GM12878 (cell line): Measurements from ENCODE around the gene ATP6V1A. TPM values are rescaled to one million over a fixed set of nuclear protein-coding genes. Genes with fewer than 3 reads are reported as not detected.

Source experiments
- ATAC-seq: fragments of 200-7000 bp; cut with Tn5 transposase; 3 replicates; pipeline ENCODE4 v1.9.1; 2020; ENCODE audit warnings: mild to moderate bottlenecking, moderate library complexity
- BruUV-seq: library from RNA; stranded (reverse); fragments of 400-500 nt; replicated peaks from 2 replicates; lab custom pipeline; 2021; lab: Mats Ljungman, UMichigan
- CTCF ChIA-PET: fragments of 300-600 bp; sonication (Branson Sonifier 250); formaldehyde crosslinking; extraction: SDS; loops from one replicate; lab custom pipeline; 2021; ENCODE audit warnings: inconsistent platforms; lab: Yijun Ruan, JAX
- POLR2A ChIA-PET: fragments of 350-600 bp; formaldehyde crosslinking; extraction: SDS; loops from one replicate; lab custom pipeline; 2021; ENCODE audit warnings: inconsistent platforms; lab: Charles Lee
- RAD21 ChIA-PET: fragments of 300-600 bp; sonication (Branson Sonifier 250); formaldehyde crosslinking; loops from one replicate; lab custom pipeline; 2023; ENCODE audit warnings: antibody characterized with exemption; ENCODE audit not compliant: unreplicated experiment; lab: Charles Lee
- SMC1A ChIA-PET: fragments of 300-600 bp; sonication (Branson Sonifier 250); formaldehyde crosslinking; loops from one replicate; lab custom pipeline; 2023; ENCODE audit not compliant: unreplicated experiment, uncharacterized antibody; lab: Charles Lee
- DNase-seq: peaks from one replicate; pipeline ENCODE4 v3.0.0-alpha.2; 2011; ENCODE audit warnings: low read depth, low spot score
- FAIRE-seq: peaks from 3 replicates; lab custom pipeline; 2011; peaks lifted over from hg19 to GRCh38; lab: Jason Lieb, UNC
- H2AFZ ChIP-seq: 2 replicates; pipeline ENCODE4 v1.6.0; 2011; ENCODE audit warnings: low read depth, low read length, control low read depth; ENCODE audit not compliant: control insufficient read depth
- H3K27ac ChIP-seq: 2 replicates; pipeline ENCODE4 v1.5.1; 2011; ENCODE audit warnings: control low read depth; ENCODE audit not compliant: control insufficient read depth, insufficient read depth
- H3K27me3 ChIP-seq, 2 experiments: replicated peaks in 1 of 2; 2 replicates each; pipeline versions ENCODE4 v1.6.0 to v1.6.1; 2011; ENCODE audit warnings: low read length in 1 of 2; ENCODE audit not compliant: control insufficient read depth in 2 of 2, insufficient read depth in 2 of 2
- H3K36me3 ChIP-seq, 2 experiments: 2 replicates each; pipeline ENCODE4 v1.5.1; 2011; ENCODE audit warnings: low read length in 1 of 2; ENCODE audit not compliant: control insufficient read depth in 2 of 2, insufficient read depth in 2 of 2
- H3K4me1 ChIP-seq: 2 replicates; pipeline ENCODE4 v1.6.1; 2011; ENCODE audit warnings: mild to moderate bottlenecking, low read length, moderate library complexity, mixed read lengths; ENCODE audit not compliant: control insufficient read depth, insufficient read depth
- H3K4me2 ChIP-seq: 2 replicates; pipeline ENCODE4 v1.6.0; 2011; ENCODE audit warnings: control low read depth; ENCODE audit not compliant: control insufficient read depth, insufficient read depth
- H3K4me3 ChIP-seq: fragments of 200-600 bp; sonication (generic); 2 replicates; pipeline ENCODE4 v1.5.1; 2016
- H3K79me2 ChIP-seq: 2 replicates; pipeline ENCODE4 v1.6.0; 2011; ENCODE audit warnings: low read length; ENCODE audit not compliant: control insufficient read depth, insufficient read depth
- H3K9ac ChIP-seq: 2 replicates; pipeline ENCODE4 v1.8.0; 2011; ENCODE audit warnings: low read length, control low read depth, mixed read lengths; ENCODE audit not compliant: control insufficient read depth, insufficient read depth
- H3K9me3 ChIP-seq: replicated peaks from 3 replicates; pipeline ENCODE4 v1.5.1; 2011; ENCODE audit warnings: mild to moderate bottlenecking, low read length; ENCODE audit not compliant: control insufficient read depth, insufficient read depth
- H4K20me1 ChIP-seq: 2 replicates; pipeline ENCODE4 v1.6.0; 2011; ENCODE audit not compliant: control insufficient read depth, insufficient read depth
- ESRRA ChIP-seq: IDR thresholded peaks from 2 replicates; pipeline ENCODE4 v1.6.1; 2012; ENCODE audit warnings: mild to moderate bottlenecking, low read length, improper control_type of control experiment
- TCF12 ChIP-seq: IDR thresholded peaks from 2 replicates; pipeline ENCODE4 v1.6.1; 2011; ENCODE audit warnings: low read depth, mild to moderate bottlenecking, low read length
- TCF3 ChIP-seq: IDR thresholded peaks from 2 replicates; pipeline ENCODE4 v1.6.1; 2012; ENCODE audit warnings: low read depth, mild to moderate bottlenecking, low read length, borderline replicate concordance; ENCODE audit not compliant: insufficient read depth
- YY1 ChIP-seq: IDR thresholded peaks from 2 replicates; pipeline ENCODE4 v1.6.1; 2011; ENCODE audit warnings: low read depth, mild to moderate bottlenecking, low read length
- WGBS: methylation state at CpG from one replicate; pipeline ENCODE4 v1.1.6; 2016; ENCODE audit warnings: low lambda C conversion rate; ENCODE audit not compliant: insufficient replicate concordance, insufficient coverage; ENCODE audit errors: missing lambda C conversion rate; 5-methylcytosine and 5-hydroxymethylcytosine counted together
- in situ Hi-C: fragments of 300-500 bp; cut with MboI; formaldehyde crosslinking; loops from 9 replicates; pipeline ENCODE4 v1.14.3; 2018; ENCODE audit warnings: mixed read lengths
- intact Hi-C: fragments of 100-400 bp; cut with micrococcal nuclease; formaldehyde crosslinking; loops from one replicate; pipeline ENCODE4 v1.14.2; 2022; ENCODE audit not compliant: unreplicated experiment
- polyA plus RNA-seq, 11 experiments: library from polyadenylated mRNA; depleted of rRNA in 4 of 11; unstranded in 6 of 11; stranded (reverse) in 5 of 11; fragments of >200 nt; fragmentation: Nextera tagmentation in 4 of 11; fragmentation: Illumina TruSeq in 1 of 11; extraction: Ambion mirVana in 4 of 11; extraction: Trizol in 1 of 11; gene quantifications; 1 replicate in 1 of 11; 2 replicates in 10 of 11; pipeline versions ENCODE4 v1.2.1 to v1.2.3, GENCODE V29; 2011 to 2016; ENCODE audit warnings: inconsistent platforms in 2 of 11, missing spikeins in 2 of 11, low read depth in 1 of 11
- total RNA-seq, 4 experiments: library from RNA; depleted of rRNA in 3 of 4; stranded (reverse); fragments of >200 nt in 3 of 4; fragmentation: Illumina TruSeq in 1 of 4; extraction: Trizol in 1 of 4; gene quantifications; 2 replicates each; pipeline versions ENCODE4 v1.2.1 to v1.2.3, GENCODE V29; 2013 to 2021
- TF ChIP-seq, protein P1 (sequence below): fragments of 450-650 bp; IDR thresholded peaks from 2 replicates; pipeline ENCODE4 v1.6.1; 2016; ENCODE audit warnings: mild to moderate bottlenecking, moderate library complexity, borderline replicate concordance
- TF ChIP-seq, protein P2 (sequence below): fragments of 150-350 bp; IDR thresholded peaks from 2 replicates; pipeline ENCODE4 v1.6.1; 2016; ENCODE audit warnings: low read depth, low read length

ATP6V1A gene
- total and polyA plus RNA-seq, 10 of the 15 experiments (the other 5 are each of a cell fraction or from before 2014, with no cell fraction given): 22.4 to 65.8 (median 47.7) TPM

DNA sequence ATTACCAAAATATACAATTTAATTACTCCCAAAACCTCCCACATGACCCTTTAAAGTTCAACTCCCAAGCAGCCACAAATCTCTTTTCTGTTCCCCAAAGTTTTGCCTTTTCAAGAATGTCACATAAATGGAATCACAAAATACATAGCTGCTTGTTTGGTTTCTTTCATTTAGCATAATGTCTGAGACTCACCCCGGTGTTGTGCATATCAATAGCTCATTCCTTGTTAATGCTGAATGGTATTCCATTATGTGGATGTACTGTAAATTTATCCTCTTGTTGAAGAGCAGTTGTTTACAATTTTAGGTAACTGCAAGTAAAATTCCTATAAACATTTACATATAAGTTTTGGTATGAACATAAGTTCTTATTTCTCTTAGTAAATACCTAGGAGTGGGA lies 16.3 kb upstream of the ATP6V1A start (continued):
- TF ChIP-seq TCF3: no peak

DNA sequence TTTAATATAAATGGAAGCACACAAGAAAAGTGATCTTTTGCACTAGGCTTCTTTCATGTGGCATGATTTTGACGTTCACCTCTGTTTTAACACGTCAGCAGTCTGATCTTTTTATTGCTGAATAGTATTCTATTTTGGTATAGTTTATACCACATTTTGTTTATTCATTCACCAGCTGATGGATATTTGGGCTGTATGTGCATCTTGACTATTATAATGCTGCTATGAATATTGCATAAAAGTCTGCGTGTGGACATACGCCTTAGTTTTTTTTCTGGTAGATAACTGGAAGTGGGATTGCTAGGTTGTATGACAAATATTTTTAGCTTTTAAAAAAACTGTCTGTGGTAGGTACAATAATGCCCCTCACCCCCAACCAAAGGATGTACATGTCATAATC lies 15.1 kb upstream of the ATP6V1A start:
- CTCF ChIA-PET: interaction anchor here (1.3 to 2.4 kb wide), 4 partner anchors 13 to 236 kb away, joined by 5 to 9 read pairs (median 6); partner anchors contain the start of gene NAA50
- WGBS: 85% methylated on average over 4 of the region's 4 CpGs
- no peaks in the 10 kb centered on the region for H3K27me3 ChIP-seq
- RAD21 ChIA-PET: no interaction called here
- SMC1A ChIA-PET: interaction anchor here (0.9 to 1.2 kb wide), 2 partner anchors 10 to 181 kb away, joined by 4 read pairs; no protein-coding TSS in a partner anchor
- in situ Hi-C loops (loop anchor here (10.0 kb wide), 1 partner anchor 423 kb away; no protein-coding TSS in a partner anchor), intact Hi-C loops (no loop called here)
- FAIRE-seq: no peak
- H3K4me1 ChIP-seq: peaks cover 2% of the 10 kb centered on the region; the same call in 1 of the 2 replicates
- H3K4me2 ChIP-seq: no peak overlapping the region
- peaks cover 78% of the 10 kb centered on the region for H3K79me2 ChIP-seq
- H3K36me3 ChIP-seq: peaks cover 0 to 15% of the 10 kb centered on the region in 2 experiments; a peak in 3 of 4 replicates
- H3K9ac ChIP-seq: no peak overlapping the region
- TF ChIP-seq ESRRA (no peak), YY1 (no peak), TCF12 (no peak)
- TF ChIP-seq, protein P1, sequence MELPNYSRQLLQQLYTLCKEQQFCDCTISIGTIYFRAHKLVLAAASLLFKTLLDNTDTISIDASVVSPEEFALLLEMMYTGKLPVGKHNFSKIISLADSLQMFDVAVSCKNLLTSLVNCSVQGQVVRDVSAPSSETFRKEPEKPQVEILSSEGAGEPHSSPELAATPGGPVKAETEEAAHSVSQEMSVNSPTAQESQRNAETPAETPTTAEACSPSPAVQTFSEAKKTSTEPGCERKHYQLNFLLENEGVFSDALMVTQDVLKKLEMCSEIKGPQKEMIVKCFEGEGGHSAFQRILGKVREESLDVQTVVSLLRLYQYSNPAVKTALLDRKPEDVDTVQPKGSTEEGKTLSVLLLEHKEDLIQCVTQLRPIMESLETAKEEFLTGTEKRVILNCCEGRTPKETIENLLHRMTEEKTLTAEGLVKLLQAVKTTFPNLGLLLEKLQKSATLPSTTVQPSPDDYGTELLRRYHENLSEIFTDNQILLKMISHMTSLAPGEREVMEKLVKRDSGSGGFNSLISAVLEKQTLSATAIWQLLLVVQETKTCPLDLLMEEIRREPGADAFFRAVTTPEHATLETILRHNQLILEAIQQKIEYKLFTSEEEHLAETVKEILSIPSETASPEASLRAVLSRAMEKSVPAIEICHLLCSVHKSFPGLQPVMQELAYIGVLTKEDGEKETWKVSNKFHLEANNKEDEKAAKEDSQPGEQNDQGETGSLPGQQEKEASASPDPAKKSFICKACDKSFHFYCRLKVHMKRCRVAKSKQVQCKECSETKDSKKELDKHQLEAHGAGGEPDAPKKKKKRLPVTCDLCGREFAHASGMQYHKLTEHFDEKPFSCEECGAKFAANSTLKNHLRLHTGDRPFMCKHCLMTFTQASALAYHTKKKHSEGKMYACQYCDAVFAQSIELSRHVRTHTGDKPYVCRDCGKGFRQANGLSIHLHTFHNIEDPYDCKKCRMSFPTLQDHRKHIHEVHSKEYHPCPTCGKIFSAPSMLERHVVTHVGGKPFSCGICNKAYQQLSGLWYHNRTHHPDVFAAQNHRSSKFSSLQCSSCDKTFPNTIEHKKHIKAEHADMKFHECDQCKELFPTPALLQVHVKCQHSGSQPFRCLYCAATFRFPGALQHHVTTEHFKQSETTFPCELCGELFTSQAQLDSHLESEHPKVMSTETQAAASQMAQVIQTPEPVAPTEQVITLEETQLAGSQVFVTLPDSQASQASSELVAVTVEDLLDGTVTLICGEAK: no peak
- TF ChIP-seq, protein P2, sequence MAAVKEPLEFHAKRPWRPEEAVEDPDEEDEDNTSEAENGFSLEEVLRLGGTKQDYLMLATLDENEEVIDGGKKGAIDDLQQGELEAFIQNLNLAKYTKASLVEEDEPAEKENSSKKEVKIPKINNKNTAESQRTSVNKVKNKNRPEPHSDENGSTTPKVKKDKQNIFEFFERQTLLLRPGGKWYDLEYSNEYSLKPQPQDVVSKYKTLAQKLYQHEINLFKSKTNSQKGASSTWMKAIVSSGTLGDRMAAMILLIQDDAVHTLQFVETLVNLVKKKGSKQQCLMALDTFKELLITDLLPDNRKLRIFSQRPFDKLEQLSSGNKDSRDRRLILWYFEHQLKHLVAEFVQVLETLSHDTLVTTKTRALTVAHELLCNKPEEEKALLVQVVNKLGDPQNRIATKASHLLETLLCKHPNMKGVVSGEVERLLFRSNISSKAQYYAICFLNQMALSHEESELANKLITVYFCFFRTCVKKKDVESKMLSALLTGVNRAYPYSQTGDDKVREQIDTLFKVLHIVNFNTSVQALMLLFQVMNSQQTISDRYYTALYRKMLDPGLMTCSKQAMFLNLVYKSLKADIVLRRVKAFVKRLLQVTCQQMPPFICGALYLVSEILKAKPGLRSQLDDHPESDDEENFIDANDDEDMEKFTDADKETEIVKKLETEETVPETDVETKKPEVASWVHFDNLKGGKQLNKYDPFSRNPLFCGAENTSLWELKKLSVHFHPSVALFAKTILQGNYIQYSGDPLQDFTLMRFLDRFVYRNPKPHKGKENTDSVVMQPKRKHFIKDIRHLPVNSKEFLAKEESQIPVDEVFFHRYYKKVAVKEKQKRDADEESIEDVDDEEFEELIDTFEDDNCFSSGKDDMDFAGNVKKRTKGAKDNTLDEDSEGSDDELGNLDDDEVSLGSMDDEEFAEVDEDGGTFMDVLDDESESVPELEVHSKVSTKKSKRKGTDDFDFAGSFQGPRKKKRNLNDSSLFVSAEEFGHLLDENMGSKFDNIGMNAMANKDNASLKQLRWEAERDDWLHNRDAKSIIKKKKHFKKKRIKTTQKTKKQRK: no peak
- no peak for ATAC-seq
- no peak overlapping the region for H3K27ac ChIP-seq
- BruUV-seq: no TSS peak
- H4K20me1 ChIP-seq: no peaks in the 10 kb centered on the region
- H2AFZ ChIP-seq: no peak overlapping the region
- POLR2A ChIA-PET: interaction anchor here (0.6 to 5.8 kb wide), 2 partner anchors 14 to 216 kb away, joined by 3 to 30 read pairs; partner anchors contain the start of genes ATP6V1A and NAA50
- no peaks in the 10 kb centered on the region for H3K9me3 ChIP-seq
- no peak overlapping the region for H3K4me3 ChIP-seq
- no peak for DNase-seq
